SH-SY5Y (cell line): ENCODE results near the gene ZSCAN21.

ENCODE experiments used
- GATA2 ChIP-seq: IDR thresholded peaks from 2 replicates; pipeline ENCODE4 v1.6.1; 2011; ENCODE audit warnings: mild to moderate bottlenecking, low read depth, low read length
- GATA3 ChIP-seq: IDR thresholded peaks from 2 replicates; pipeline ENCODE4 v1.6.1; 2011; ENCODE audit warnings: low read depth, mild to moderate bottlenecking, low read length, moderate library complexity

- no peak for TF ChIP-seq GATA2
- TF ChIP-seq GATA3 = no peak
These were observed 41.2 kb downstream of the ZSCAN21 start for GRCh38 chr7:100090527-100091410.
